Measurements from ENCODE around the gene PDE9A. TPM values are rescaled to one million over a fixed set of nuclear protein-coding genes. Genes with fewer than 3 reads are reported as not detected.

Gene PDE9A
- total RNA-seq, 1 donor from 2014 or later, result 13.1 TPM

DNA sequence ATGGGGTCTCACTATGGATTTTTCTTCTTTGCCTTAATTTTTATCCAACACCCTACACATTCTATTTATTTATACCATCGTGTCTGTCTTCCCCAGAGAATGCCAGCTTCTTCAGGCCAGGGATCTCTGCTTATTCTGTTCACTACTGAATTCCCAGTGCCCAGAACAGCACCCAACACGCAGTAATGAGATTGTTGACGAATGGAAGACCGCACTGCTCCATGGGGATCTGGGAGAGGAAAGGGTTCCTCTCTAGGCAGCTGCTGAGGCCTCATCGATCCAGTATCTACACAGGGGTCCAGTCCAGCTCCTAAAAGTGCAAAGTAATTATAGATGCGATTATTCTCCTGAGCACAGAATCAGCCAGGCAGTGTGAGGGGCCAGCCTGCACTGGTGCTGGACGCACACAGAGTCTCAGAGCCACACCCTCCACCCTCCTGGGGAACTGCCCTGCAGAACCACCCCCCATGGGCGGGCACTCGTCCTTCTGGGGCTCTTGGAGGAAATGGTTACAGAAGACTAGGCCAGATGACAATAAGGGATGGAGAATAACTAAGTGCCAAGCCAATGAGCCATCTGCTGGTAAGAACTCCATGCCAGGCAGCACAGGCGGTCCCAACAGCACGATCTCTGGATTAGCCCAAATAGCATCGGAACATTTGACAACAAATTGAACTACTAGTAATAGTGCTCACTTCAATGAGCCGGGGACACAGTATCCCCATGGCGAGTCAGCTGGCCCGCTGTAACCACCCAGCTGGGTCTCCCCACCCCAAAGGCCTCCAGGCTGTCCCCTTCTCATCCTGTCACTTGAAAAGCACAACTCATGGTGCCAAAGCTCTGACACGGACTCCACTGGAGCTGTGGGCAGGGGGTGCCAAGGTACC is 1.7 kb upstream of the PDE9A start:
- Mint-ChIP-seq H3K27ac (no peak overlapping the region), H3K4me1 (peaks cover 12% of the 10 kb centered on the region), H3K4me3 (peak overlapping the region; percentile 18), H3K36me3 (ENCODE audit: low read depth) (no peaks in the 10 kb centered on the region), H3K27me3 (peaks cover 32% of the 10 kb centered on the region), H3K9me3 (no peaks in the 10 kb centered on the region)
- no peak for DNase-seq
- intact Hi-C loops (cut with micrococcal nuclease), result no loop called here

DNA sequence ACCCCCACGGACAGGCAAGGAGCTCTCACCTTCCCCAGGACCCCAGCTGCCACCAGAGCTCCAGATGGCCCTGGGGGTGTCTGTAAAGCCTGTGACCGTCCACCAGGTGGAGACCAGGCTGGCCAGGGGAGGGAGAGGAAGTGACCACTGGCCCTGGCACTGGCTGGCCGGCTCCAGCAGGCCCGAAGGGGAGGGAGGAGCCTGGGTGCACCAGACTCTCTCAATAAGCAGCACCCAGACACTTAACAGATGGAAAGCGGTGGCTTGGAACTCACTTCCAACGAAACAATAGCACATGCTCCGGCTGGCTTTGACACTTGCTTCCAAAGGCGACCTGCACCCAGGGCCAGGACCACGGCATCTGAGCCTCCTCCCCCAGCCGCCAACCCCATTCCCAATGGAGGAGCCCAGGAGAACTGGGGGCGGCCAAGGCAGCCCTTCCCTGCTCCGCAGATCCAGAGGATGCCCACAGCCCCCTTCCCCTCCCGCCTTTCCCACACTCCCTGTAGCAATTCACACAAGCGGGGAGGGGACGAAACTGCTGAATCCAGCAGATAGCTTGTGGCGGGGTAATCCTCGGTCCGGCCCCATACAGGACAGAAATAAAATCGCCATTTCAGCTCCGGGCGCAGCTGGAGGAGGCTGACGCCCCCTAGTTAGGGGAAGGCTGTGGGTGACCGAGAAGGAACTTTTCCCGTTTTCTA is 742 bp upstream of the PDE9A start:
- intact Hi-C loops (cut with micrococcal nuclease), result no loop called here
- no peaks in the 10 kb centered on the region for H3K36me3 Mint-ChIP-seq (ENCODE audit: low read depth)
- peaks cover 32% of the 10 kb centered on the region for H3K27me3 Mint-ChIP-seq
- H3K27ac Mint-ChIP-seq, result peak overlapping the region; percentile 77
- H3K9me3 Mint-ChIP-seq, result no peaks in the 10 kb centered on the region
- peaks cover 12% of the 10 kb centered on the region for H3K4me1 Mint-ChIP-seq
- no peak for DNase-seq
- peak overlapping the region; percentile 79 for H3K4me3 Mint-ChIP-seq

DNA sequence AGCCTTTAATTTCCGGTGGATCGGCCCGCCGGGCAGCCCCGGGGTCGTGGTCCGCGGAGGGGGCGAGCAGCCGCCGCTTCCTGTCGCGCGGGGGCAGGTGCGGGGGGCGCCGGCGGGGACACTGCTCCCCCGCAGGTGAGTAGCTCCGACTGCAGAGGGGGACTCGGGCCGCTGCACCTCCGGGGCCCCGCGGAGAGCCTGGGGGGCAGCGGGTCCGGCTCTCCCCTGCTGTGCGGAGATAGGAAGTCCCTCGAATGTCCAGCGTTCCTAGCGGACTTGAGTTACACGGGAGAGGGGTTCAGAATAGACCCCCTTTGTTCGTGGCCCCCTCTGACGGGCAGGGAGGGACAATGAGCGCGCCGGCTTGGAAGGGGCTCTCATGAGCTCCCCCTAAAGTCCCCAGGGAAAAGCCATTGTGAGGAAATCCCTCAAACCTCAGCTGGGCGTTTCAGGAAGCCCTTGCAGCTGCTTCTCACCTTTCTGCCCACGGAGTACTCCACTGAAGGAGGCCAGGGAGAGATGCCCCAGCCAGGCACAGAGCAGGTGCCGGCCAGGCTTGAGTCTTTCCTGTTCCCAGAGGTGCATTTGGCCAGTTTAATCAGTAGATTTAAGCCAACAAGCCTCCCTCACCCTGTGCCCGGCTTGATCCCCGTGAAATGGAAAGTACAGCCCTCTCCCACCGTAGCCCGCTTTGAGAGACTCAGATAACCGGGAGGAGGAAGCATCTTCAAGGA is 925 bp downstream of the PDE9A start:
- Mint-ChIP-seq H3K4me1 (peaks cover 12% of the 10 kb centered on the region), H3K9me3 (no peaks in the 10 kb centered on the region), H3K4me3 (peak overlapping the region; percentile 45), H3K36me3 (ENCODE audit: low read depth) (no peaks in the 10 kb centered on the region), H3K27me3 (peaks cover 30% of the 10 kb centered on the region), H3K27ac (no peak overlapping the region)
- intact Hi-C loops (cut with micrococcal nuclease), result loop anchor here (2.0 kb wide), 1 partner anchor 178 kb away; no protein-coding TSS in a partner anchor
- DNase-seq, result peak; percentile 72

DNA sequence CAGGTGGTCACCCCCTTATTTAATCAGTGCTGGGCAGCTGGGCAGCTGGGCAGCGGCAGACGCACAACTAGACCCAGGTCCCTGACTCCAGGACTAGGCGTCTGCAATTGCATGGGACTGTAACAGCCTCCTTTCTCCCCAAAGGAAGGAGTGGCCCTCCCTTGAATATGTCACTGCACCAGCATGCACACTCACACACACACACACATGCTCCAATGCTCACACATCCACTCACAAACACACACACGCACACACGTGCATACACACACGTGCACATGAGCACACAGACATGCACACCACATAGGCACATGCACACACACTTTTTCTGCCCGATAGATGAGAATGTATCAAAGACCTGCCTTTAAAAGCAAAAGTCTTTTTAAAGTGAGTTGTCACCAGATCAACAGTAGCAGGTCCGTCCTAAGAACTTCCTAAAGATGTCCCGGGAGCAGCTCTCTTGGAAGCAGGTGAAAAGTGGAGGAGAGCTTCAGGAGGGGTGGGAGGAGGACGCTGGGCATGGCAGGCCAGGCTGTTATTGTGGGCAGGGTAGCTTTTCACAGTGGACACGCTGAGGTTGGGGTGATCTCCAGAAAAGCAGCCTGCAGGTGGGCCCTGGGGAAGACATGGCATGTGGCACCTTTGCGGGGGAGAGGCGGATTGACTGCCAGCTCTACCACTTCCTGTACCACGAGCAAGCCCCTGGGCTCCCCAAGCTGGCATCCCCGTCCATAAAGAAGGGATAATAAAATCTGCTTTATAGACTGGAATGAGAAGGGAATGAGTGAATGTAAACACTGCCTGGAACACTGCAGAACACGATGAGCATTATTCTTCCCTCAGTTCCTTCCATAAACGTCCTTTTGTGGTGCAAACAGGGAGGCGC is 1.7 kb downstream of the PDE9A start:
- no peaks in the 10 kb centered on the region for H3K9me3 Mint-ChIP-seq
- peaks cover 27% of the 10 kb centered on the region for H3K27me3 Mint-ChIP-seq
- H3K36me3 Mint-ChIP-seq (ENCODE audit: low read depth), result no peaks in the 10 kb centered on the region
- H3K27ac Mint-ChIP-seq, result no peak overlapping the region
- peak overlapping the region; percentile 45 for H3K4me3 Mint-ChIP-seq
- intact Hi-C loops (cut with micrococcal nuclease), result loop anchor here (2.0 kb wide), 1 partner anchor 178 kb away; no protein-coding TSS in a partner anchor
- no peak for DNase-seq
- peaks cover 12% of the 10 kb centered on the region for H3K4me1 Mint-ChIP-seq

DNA sequence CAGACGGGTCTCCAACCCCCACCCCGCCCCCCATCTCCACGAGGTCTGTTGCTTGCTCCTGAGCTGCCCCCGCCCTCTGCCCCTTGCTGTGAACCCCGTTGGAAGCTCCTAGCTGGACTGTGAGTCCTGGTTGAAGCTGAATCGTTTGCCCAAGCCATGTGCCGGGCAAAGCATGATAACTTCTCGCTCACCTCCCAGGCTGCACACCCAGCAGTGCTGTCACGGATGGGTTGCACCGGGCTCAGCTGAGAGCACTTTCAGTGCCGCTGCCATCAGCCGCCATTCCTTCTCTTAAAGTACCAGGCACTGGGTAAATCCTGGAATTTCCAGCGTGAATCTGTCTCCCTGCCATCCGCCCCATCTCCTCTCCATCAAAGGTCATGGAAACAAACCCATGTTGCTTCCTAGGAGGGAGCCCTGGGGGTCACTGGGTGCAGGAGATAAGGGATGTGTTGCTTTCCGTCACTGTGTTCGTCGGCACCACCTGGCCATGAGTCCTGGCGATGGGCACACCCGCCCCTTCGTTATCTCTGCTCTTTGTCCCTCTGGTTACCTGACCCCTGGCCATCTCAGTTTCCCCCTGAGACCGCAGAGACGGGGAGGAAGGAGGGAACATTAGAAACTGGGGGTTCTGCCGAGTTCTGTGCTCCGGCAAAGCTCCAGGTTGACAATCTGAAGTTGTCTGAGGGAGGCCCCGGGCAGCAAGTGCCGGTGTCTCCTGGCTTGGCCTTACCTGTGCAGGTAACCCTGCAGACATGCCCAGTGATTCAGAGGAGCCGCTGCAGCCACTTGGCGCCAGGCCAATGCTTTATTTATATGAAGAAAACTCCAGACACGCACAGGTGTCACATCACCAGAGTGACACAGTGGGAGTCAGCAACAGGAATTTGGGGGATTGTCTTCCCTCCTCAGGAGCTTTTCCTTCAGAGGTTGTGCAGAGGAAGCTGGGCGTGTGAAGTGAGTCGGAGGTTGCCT is 2.7 kb downstream of the PDE9A start:
- H3K9me3 Mint-ChIP-seq, result no peaks in the 10 kb centered on the region
- DNase-seq, result no peak
- intact Hi-C loops (cut with micrococcal nuclease), result loop anchor here (2.0 kb wide), 1 partner anchor 177 kb away; no protein-coding TSS in a partner anchor
- no peak overlapping the region for H3K27ac Mint-ChIP-seq
- peaks cover 25% of the 10 kb centered on the region for H3K27me3 Mint-ChIP-seq
- H3K36me3 Mint-ChIP-seq (ENCODE audit: low read depth), result no peaks in the 10 kb centered on the region
- peaks cover 12% of the 10 kb centered on the region for H3K4me1 Mint-ChIP-seq
- H3K4me3 Mint-ChIP-seq, result no peak overlapping the region

DNA sequence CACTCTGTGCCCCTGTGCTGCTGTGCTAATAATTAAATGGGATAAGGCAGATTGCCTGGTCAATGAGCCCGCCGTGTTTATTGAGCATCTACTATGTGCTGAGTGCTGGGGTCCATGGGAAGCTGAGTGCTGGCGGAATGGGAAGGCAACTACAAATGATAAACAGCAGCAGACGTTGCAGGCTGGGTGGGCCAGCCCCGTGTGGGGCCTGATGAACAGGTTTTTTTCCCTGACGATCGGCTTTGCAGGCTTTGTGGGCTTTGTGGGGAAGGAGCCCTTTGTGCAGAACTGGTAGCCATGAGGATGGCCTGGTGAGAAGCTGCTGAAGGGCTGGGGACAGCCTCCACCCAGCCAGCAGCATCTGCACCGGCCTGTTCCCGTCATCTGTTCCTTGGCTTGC is 3.5 kb downstream of the PDE9A start:
- DNase-seq, result no peak

DNA sequence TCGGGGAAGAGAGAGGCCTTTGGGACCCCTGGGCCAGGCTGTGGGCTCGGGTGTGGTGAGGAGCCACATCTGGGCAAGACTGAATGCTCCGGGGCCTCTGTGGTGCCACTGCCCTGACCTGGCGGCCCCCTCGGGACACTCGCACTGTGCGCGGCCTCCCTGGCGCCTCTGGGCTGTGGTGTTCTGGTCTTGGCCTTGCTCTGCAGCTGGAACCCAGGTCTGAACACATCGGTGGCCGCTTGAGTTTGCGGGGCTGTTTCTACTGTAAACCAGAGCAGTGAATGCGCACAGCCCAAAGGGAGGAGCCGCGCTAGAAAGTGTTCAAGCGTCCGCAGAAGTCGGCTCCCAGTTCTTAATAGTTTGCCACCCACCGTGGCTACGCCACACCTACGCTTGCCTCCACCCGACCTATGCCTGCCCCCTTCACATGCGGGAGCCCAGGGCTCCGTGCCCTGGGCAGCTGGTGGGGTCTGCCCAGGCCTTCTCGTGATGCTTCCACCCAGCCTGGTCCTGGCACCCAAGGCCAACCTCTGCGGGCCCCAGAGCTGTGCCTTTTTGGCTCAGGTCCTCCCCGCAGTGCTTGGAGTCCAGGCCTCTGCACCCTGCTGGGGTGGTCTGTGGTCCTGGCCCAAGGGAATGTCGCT is 4.4 kb downstream of the PDE9A start:
- intact Hi-C loops (cut with micrococcal nuclease), result no loop called here
- Mint-ChIP-seq H3K4me1 (peaks cover 12% of the 10 kb centered on the region), H3K27ac (no peak overlapping the region), H3K27me3 (peaks cover 14% of the 10 kb centered on the region), H3K36me3 (ENCODE audit: low read depth) (no peaks in the 10 kb centered on the region), H3K9me3 (no peaks in the 10 kb centered on the region), H3K4me3 (no peak overlapping the region)
- DNase-seq, result no peak

More for the DNA sequence above, 3.5 kb downstream of the PDE9A start:
- Mint-ChIP-seq H3K27ac (no peak overlapping the region), H3K36me3 (ENCODE audit: low read depth) (no peaks in the 10 kb centered on the region), H3K9me3 (no peaks in the 10 kb centered on the region), H3K4me3 (no peak overlapping the region), H3K27me3 (peaks cover 18% of the 10 kb centered on the region), H3K4me1 (peaks cover 12% of the 10 kb centered on the region)
- intact Hi-C loops (cut with micrococcal nuclease), result no loop called here

DNA sequence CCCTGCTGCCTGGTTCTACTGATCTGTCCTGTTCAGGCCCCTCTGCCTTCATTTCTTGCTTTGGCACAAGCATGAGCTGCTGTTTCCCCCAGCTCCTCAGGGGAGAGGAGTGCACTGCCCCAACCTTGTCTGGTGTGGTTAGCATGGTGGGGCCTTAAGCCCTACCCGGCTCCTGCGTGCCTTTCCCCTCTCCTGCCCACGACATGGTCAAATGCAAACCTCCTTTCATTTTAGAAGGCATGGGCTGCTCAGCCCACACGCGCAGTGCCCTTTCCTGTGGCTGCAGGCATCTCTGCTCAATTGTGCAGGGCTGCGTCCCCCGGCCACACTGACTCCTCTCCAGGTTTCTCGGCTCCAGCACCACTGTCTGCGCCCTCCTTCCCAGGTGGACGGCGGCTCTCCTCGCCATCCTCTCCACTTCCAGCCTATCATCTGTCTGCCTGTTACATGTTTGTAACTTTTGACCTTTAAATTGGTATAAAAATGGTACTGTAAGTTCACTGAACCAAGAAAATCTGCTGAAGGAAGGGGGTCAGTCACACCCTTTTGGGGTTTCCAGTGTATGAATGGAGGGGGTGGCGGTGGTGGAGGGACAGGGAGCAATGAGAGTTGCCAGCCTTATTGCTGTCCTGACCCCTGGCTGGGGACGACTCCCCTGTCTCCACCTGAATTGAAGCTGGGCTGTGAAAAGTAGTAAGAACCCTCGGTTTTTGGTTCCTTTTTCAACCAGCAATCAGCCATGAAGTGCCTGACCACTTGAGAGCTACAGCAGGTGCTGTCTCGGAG is 5.1 kb downstream of the PDE9A start:
- H3K9me3 Mint-ChIP-seq, result no peaks in the 10 kb centered on the region
- no peaks in the 10 kb centered on the region for H3K36me3 Mint-ChIP-seq (ENCODE audit: low read depth)
- peaks cover 8% of the 10 kb centered on the region for H3K4me1 Mint-ChIP-seq
- H3K27ac Mint-ChIP-seq, result no peak overlapping the region
- H3K27me3 Mint-ChIP-seq, result peaks cover 10% of the 10 kb centered on the region
- no peak for DNase-seq
- intact Hi-C loops (cut with micrococcal nuclease), result no loop called here
- H3K4me3 Mint-ChIP-seq, result no peak overlapping the region

DNA sequence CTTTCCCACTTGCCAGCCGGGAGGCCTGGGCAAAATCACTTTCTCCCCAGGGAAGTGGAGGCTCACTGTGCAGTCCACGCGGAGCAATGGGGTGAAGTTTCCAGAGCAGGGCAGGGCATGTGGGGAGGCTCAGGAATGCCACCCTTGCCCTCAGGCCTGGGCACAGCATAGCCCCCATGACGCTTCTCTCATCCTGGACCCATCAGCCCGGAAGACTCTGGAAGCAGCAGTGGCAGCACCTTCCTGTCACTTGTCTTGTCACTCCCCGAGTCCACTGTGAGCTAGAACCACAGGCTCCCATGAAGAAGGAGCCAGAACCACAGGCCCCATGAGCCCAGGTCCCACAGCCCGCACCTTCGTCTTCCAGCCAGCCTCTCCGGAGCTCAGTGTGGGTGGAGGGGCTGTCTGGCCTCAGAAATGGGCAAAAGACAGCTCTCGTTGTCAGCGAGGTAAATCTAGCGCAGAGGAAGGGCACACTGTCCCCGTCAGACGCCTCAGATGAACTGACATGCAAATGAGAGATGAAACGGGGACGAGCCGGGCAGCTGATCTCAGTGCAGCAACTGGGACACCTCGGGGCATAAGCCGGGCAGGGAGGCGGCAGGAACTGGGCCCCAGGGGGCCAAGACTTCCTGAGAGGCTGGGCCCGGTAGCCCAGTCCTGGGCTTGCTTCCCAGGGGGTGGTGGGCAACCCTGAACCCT is 6.1 kb downstream of the PDE9A start:
- H3K27me3 Mint-ChIP-seq, result peaks cover 9% of the 10 kb centered on the region
- DNase-seq, result no peak
- no peaks in the 10 kb centered on the region for H3K36me3 Mint-ChIP-seq (ENCODE audit: low read depth)
- peaks cover 7% of the 10 kb centered on the region for H3K4me1 Mint-ChIP-seq
- no peak overlapping the region for H3K4me3 Mint-ChIP-seq
- H3K9me3 Mint-ChIP-seq, result no peaks in the 10 kb centered on the region
- H3K27ac Mint-ChIP-seq, result no peak overlapping the region
- intact Hi-C loops (cut with micrococcal nuclease), result no loop called here

DNA sequence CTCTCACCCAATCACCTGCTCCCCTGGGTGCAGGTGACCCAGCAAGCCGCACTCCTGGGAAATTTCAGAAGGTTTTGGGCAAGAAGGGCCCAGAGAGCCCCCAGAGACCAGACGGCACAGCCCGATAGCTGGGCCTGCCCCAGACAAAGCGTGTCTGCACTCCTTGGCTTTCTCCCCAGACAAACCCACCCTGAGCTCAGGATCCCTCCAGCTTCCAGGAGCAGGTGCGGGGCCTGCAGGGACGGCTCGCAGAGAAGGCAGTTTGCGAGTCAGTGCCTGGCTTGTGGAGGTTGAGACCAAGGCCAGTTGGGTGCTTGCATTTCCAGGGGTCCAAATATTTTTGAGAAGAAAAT is 6.7 kb downstream of the PDE9A start:
- intact Hi-C loops (cut with micrococcal nuclease), result no loop called here
- H3K4me1 Mint-ChIP-seq, result peaks cover 4% of the 10 kb centered on the region
- no peak overlapping the region for H3K27ac Mint-ChIP-seq
- H3K27me3 Mint-ChIP-seq, result peaks cover 3% of the 10 kb centered on the region
- no peaks in the 10 kb centered on the region for H3K36me3 Mint-ChIP-seq (ENCODE audit: low read depth)
- DNase-seq, result no peak
- no peaks in the 10 kb centered on the region for H3K9me3 Mint-ChIP-seq
- H3K4me3 Mint-ChIP-seq, result no peak overlapping the region
